Measurements from ENCODE around the gene MYO1E. TPM values are rescaled to one million over a fixed set of nuclear protein-coding genes. Genes with fewer than 3 reads are reported as not detected.

MYO1E gene
- total and polyA plus RNA-seq, 2 of the 4 experiments (the other 2 are of a cell fraction): 13.4 to 37.3 TPM

GRCh38 chr15:59244337-59244736 lies 128.3 kb downstream of the MYO1E start:
- H2AK9ac ChIP-seq (replicated peaks; ENCODE audit: low read depth, low read length, poor library complexity): no peak overlapping the region
- no peak overlapping the region for H3K4me3 ChIP-seq (ENCODE audit: insufficient read depth, low read depth, low read length)
- no peak overlapping the region for H2BK15ac ChIP-seq (ENCODE audit: low read depth, low read length)
- no peak for TF ChIP-seq FOS (IDR thresholded peaks at IDR 0.05; ENCODE audit: low read depth, low read length)
- no peak for TF ChIP-seq RAD21 (IDR thresholded peaks at IDR 0.05; ENCODE audit: low read length)
- H4K5ac ChIP-seq (ENCODE audit: low read depth, low read length): no peak overlapping the region
- DNase-seq: no peak
- ChIA-PET CTCF (interaction anchor here (0.7 kb wide), 1 partner anchor 47 kb away, joined by 3 read pairs; no protein-coding TSS in a partner anchor), POLR2A (ENCODE audit: unreplicated experiment) (no interaction called here)
- H3K9me1 ChIP-seq (ENCODE audit: insufficient read depth, low read length): 0 out of 2 replicates have a peak, but pooled peaks cover 2% of the 10 kb centered on the region
- no peaks in the 10 kb centered on the region; the same call in 1 of the 2 replicates for H3K36me3 ChIP-seq (ENCODE audit: control insufficient read depth, insufficient read depth, low read length)
- H2AK5ac ChIP-seq (ENCODE audit: low read depth, low read length): no peak overlapping the region
- no peaks in the 10 kb centered on the region for H4K20me1 ChIP-seq (ENCODE audit: insufficient read depth, low read length)
- dilution Hi-C loops (cut with HindIII; ENCODE audit: low sequenced_read_pairs, unreplicated experiment) (no loop called here), in situ Hi-C loops (cut with MboI; ENCODE audit: low sequenced_read_pairs) (loop anchor here (10.0 kb wide), 1 partner anchor 250 kb away; no protein-coding TSS in a partner anchor), intact Hi-C loops (cut with micrococcal nuclease) (no loop called here)
- H3K79me1 ChIP-seq (ENCODE audit: low read depth in 1 of 2, low read length in 2 of 2): peaks cover 27 to 32% of the 10 kb centered on the region in 2 experiments
- BruUV-seq (replicated peaks): no TSS peak
- H3K18ac ChIP-seq (ENCODE audit: low read depth, low read length): no peak overlapping the region
- no peak overlapping the region for H3K56ac ChIP-seq (ENCODE audit: extremely low read depth, insufficient read depth, low read length)
- no peak overlapping the region for H3K9ac ChIP-seq (ENCODE audit: low read depth, low read length)
- no CpG with 5 or more reads among the region's 3 CpGs for WGBS, 2 experiments (ENCODE audit: extremely low coverage in 2 of 2, insufficient read length in 1 of 2)
- H2BK5ac ChIP-seq (ENCODE audit: low read depth, low read length, poor library complexity, severe bottlenecking): no peak overlapping the region
- H3K23ac ChIP-seq (ENCODE audit: low read depth, low read length): no peak overlapping the region
- H3K14ac ChIP-seq (replicated peaks; ENCODE audit: low read depth, low read length): no peak overlapping the region
- no peaks in the 10 kb centered on the region for H3K27me3 ChIP-seq (ENCODE audit: control insufficient read depth, insufficient read depth, low read length)
- ATAC-seq (ENCODE audit: low read depth): no peak
- no peak overlapping the region for H4K91ac ChIP-seq (ENCODE audit: insufficient read depth, low read depth, low read length)
- H3K4me1 ChIP-seq (ENCODE audit: control insufficient read depth, insufficient read depth, low read length): no peaks in the 10 kb centered on the region
- no peak overlapping the region for H3K4me2 ChIP-seq (ENCODE audit: low read depth, low read length)
- no peak overlapping the region for H3K27ac ChIP-seq (ENCODE audit: insufficient read depth, low read length)
- H4K8ac ChIP-seq (ENCODE audit: low read depth in 2 of 2, low read length in 2 of 2): no peak overlapping the region
- H2AFZ ChIP-seq (replicated peaks; ENCODE audit: low read length, poor library complexity): no peak overlapping the region
- H3K9me3 ChIP-seq (ENCODE audit: control insufficient read depth, insufficient read depth, low read length): no peaks in the 10 kb centered on the region
- H2BK120ac ChIP-seq (ENCODE audit: low read depth, low read length): no peak overlapping the region
- no peak overlapping the region for H2BK20ac ChIP-seq (ENCODE audit: low read depth, low read length)
- no peak overlapping the region for H3K4ac ChIP-seq (ENCODE audit: low read depth, low read length)

Measured in IMR-90 (cell line).